Upper lobe of left lung (tissue), 4 donors: ENCODE measurements around the gene ID2.

ENCODE experiments used
- CTCF ChIP-seq, 6 experiments: fragments of 450-650 bp in 4 of 6; fragments of 200-600 bp in 2 of 6; sonication (generic) in 2 of 6; IDR thresholded peaks; one replicate each; pipeline ENCODE4 v1.5.1; 2016 to 2019; ENCODE audit warnings: antibody characterized with exemption in 6 of 6
- POLR2AphosphoS5 ChIP-seq, 2 donors: sonication (generic); formaldehyde crosslinking; IDR thresholded peaks; one replicate each; pipeline ENCODE4 v1.5.1; 2017; ENCODE audit warnings: antibody characterized with exemption in 2 of 2

GRCh38 chr2:8714971-8715370 is 33.1 kb downstream of the ID2 start:
- TF ChIP-seq CTCF (IDR thresholded peaks at IDR 0.05), result no peak
- TF ChIP-seq POLR2AphosphoS5 (IDR thresholded peaks at IDR 0.05), result no peak
